ENCODE results near the gene WWC2. TPM values are rescaled to one million over a fixed set of nuclear protein-coding genes. Genes with fewer than 3 reads are reported as not detected.

WWC2 gene
- total and polyA plus RNA-seq, 2 experiments from 2014 or later: 50.5 to 74.2 TPM

- TF ChIP-seq CTCF (conservative IDR thresholded peaks at IDR 0.05; ENCODE audit: low read depth in 2 of 2) (no peak), POLR2AphosphoS5 (IDR thresholded peaks at IDR 0.05; ENCODE audit: low read depth) (no peak), ZNF114 (CRISPR knock-in tag; IDR thresholded peaks at IDR 0.05) (no peak), NANOG (IDR thresholded peaks at IDR 0.05; ENCODE audit: borderline replicate concordance) (no peak), REST (IDR thresholded peaks at IDR 0.05; ENCODE audit: unreplicated experiment) (no peak)
Observed at GRCh38 chr4:183312841-183313240, 213.8 kb downstream of the WWC2 start (continued).

- Histone ChIP-seq H3K36me3 (ENCODE audit: insufficient read depth) (peaks cover 16% of the 10 kb centered on the region; the same call in 1 of the 2 replicates), H3K4me1 (ENCODE audit: insufficient read depth) (no peaks in the 10 kb centered on the region), H3K4me3 (no peak overlapping the region), H2AFZ (no peak overlapping the region), H3K79me2 (replicated peaks; ENCODE audit: insufficient read depth) (no peaks in the 10 kb centered on the region), H3K9me2 (ENCODE audit: insufficient read depth) (no peaks in the 10 kb centered on the region), H3K27me3 (ENCODE audit: insufficient read depth) (no peaks in the 10 kb centered on the region), H4K20me1 (replicated peaks; ENCODE audit: insufficient read depth) (0 out of 2 replicates have a peak, but pooled peaks cover 7% of the 10 kb centered on the region), H3K27ac (ENCODE audit: low read depth) (no peak overlapping the region), H3K4me2 (no peak overlapping the region), H3F3A (replicated peaks; ENCODE audit: low read depth) (no peaks in the 10 kb centered on the region)
- H3K36me3 Mint-ChIP-seq (ENCODE audit: low read depth): peaks cover 41% of the 10 kb centered on the region
- H3K27me3 Mint-ChIP-seq (ENCODE audit: insufficient read depth, low read depth, poor library complexity): no peaks in the 10 kb centered on the region
- H3K27ac Mint-ChIP-seq: no peak overlapping the region
- H3K4me1 Mint-ChIP-seq: no peaks in the 10 kb centered on the region
- ATAC-seq: no peak
- no peak for DNase-seq (ENCODE audit: low spot score)
- no peak overlapping the region for H3K4me3 Mint-ChIP-seq
- TF ChIP-seq EZH2 (IDR thresholded peaks at IDR 0.05; ENCODE audit: low read depth, unreplicated experiment) (no peak), POLR2AphosphoS5 (IDR thresholded peaks at IDR 0.05; ENCODE audit: low read depth) (no peak), ETS1 (IDR thresholded peaks at IDR 0.05) (no peak), STAT1 (IDR thresholded peaks at IDR 0.05; ENCODE audit: unreplicated experiment) (no peak), CREB1 (CRISPR knock-in tag; IDR thresholded peaks at IDR 0.05; ENCODE audit: low read depth) (no peak)
- no peaks in the 10 kb centered on the region for H3K9me3 Mint-ChIP-seq
Observed at GRCh38 chr4:183314336-183314735, 215.3 kb downstream of the WWC2 start.
